Measurements from ENCODE around the gene SFSWAP.

Gene SFSWAP

GRCh38 chr12:131844140-131844539 lies 133.2 kb downstream of the SFSWAP start:
- no peak overlapping the region for H3K4me3 ChIP-seq (ENCODE audit: low read depth in 1 of 2, low read length in 2 of 2)
- peaks cover 0 to 26% of the 10 kb centered on the region in 2 donors for H3K36me3 ChIP-seq (ENCODE audit: control insufficient read depth in 1 of 2, insufficient read depth in 2 of 2, low read length in 2 of 2)
- no peaks in the 10 kb centered on the region for H3K4me1 ChIP-seq (ENCODE audit: control insufficient read depth in 1 of 2, insufficient read depth in 2 of 2, low read length in 2 of 2)
- H3K9me3 ChIP-seq (ENCODE audit: control insufficient read depth in 1 of 2, low read length in 2 of 2) = no peaks in the 10 kb centered on the region
- no peak overlapping the region for H3K27ac ChIP-seq (ENCODE audit: low read length)
- no peaks in the 10 kb centered on the region for H3K27me3 ChIP-seq (ENCODE audit: low read depth, low read length)

GRCh38 chr12:131844656-131845055 lies 133.8 kb downstream of the SFSWAP start:
- Histone ChIP-seq H3K4me3 (ENCODE audit: low read depth in 1 of 2, low read length in 2 of 2) (no peak overlapping the region), H3K36me3 (ENCODE audit: control insufficient read depth in 1 of 2, insufficient read depth in 2 of 2, low read length in 2 of 2) (peaks cover 0 to 26% of the 10 kb centered on the region in 2 donors), H3K4me1 (ENCODE audit: control insufficient read depth in 1 of 2, insufficient read depth in 2 of 2, low read length in 2 of 2) (no peaks in the 10 kb centered on the region), H3K27ac (ENCODE audit: low read length) (no peak overlapping the region), H3K9me3 (ENCODE audit: control insufficient read depth in 1 of 2, low read length in 2 of 2) (no peaks in the 10 kb centered on the region), H3K27me3 (ENCODE audit: low read depth, low read length) (no peaks in the 10 kb centered on the region)

- no peaks in the 10 kb centered on the region for H3K9me3 ChIP-seq (ENCODE audit: control insufficient read depth in 1 of 2, low read length in 2 of 2)
- H3K27me3 ChIP-seq (ENCODE audit: low read depth, low read length) = no peaks in the 10 kb centered on the region
- no peak overlapping the region for H3K27ac ChIP-seq (ENCODE audit: low read length)
- no peaks in the 10 kb centered on the region for H3K4me1 ChIP-seq (ENCODE audit: control insufficient read depth in 1 of 2, insufficient read depth in 2 of 2, low read length in 2 of 2)
- peaks cover 0 to 26% of the 10 kb centered on the region in 2 donors for H3K36me3 ChIP-seq (ENCODE audit: control insufficient read depth in 1 of 2, insufficient read depth in 2 of 2, low read length in 2 of 2)
- no peak overlapping the region for H3K4me3 ChIP-seq (ENCODE audit: low read depth in 1 of 2, low read length in 2 of 2)
These were observed 134.2 kb downstream of the SFSWAP start for GRCh38 chr12:131845121-131845520.

- Histone ChIP-seq H3K36me3 (ENCODE audit: control insufficient read depth in 1 of 2, insufficient read depth in 2 of 2, low read length in 2 of 2) (peaks cover 0 to 20% of the 10 kb centered on the region in 2 donors), H3K9me3 (ENCODE audit: control insufficient read depth in 1 of 2, low read length in 2 of 2) (no peaks in the 10 kb centered on the region), H3K27ac (ENCODE audit: low read length) (no peak overlapping the region), H3K27me3 (ENCODE audit: low read depth, low read length) (no peaks in the 10 kb centered on the region), H3K4me1 (ENCODE audit: control insufficient read depth in 1 of 2, insufficient read depth in 2 of 2, low read length in 2 of 2) (no peaks in the 10 kb centered on the region), H3K4me3 (ENCODE audit: low read depth in 1 of 2, low read length in 2 of 2) (no peak overlapping the region)
These were observed 136.6 kb downstream of the SFSWAP start for GRCh38 chr12:131847456-131847855.

GRCh38 chr12:131848753-131849152 lies 137.9 kb downstream of the SFSWAP start:
- Histone ChIP-seq H3K27ac (ENCODE audit: low read length) (no peak overlapping the region), H3K27me3 (ENCODE audit: low read depth, low read length) (no peaks in the 10 kb centered on the region), H3K9me3 (ENCODE audit: control insufficient read depth in 1 of 2, low read length in 2 of 2) (no peaks in the 10 kb centered on the region), H3K36me3 (ENCODE audit: control insufficient read depth in 1 of 2, insufficient read depth in 2 of 2, low read length in 2 of 2) (peaks cover 0 to 20% of the 10 kb centered on the region in 2 donors), H3K4me1 (ENCODE audit: control insufficient read depth in 1 of 2, insufficient read depth in 2 of 2, low read length in 2 of 2) (no peaks in the 10 kb centered on the region), H3K4me3 (ENCODE audit: low read depth in 1 of 2, low read length in 2 of 2) (no peak overlapping the region)
